ENCODE results near the gene SHC1.

DNA sequence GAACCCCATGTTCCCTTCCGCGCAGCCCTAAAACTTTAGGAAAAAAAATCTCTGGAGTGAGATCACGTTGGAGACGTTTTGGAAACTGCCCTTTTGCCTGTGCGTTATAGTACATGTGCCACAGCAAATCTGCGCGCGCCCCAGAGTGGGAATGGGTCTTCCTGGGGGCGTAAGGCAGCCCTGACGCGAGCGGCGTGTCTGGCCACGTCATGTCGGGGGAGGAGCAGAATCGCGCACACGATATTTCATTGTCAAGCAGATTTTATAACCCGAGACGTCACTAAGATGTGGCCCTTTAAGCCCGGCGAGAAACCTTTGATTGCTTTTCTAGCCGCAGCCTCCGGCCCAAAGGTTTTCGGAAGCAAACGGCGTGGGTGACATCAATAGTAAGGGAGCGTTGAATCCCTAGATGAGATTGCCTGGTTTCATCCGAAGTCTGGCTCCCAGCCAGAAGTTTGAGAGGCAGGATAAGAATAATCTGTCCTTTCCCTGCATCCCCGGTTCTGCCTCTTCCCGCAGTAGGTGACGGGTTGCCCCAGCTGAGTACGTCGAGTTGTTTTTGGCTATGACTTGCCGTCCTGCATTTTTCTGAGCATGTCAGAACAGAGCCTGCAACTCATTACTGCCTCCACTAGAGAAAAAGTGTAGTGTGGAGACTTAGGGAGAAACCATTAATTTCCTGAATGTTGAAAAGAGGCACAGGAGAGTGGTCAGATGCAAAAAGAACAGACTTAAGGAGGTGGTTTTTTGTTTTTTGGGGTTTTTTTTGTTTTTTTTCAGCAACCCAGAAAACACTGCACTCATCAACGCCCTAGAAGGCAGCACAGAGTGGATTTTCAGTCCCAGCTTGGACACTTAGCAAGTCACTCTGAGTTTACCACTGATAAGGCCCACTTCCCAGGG lies 33.2 kb downstream of the SHC1 start:
- TF ChIP-seq EZH2 (IDR thresholded peaks at IDR 0.05; ENCODE audit: low read length, unreplicated experiment) = no peak
- TF ChIP-seq, protein P1, sequence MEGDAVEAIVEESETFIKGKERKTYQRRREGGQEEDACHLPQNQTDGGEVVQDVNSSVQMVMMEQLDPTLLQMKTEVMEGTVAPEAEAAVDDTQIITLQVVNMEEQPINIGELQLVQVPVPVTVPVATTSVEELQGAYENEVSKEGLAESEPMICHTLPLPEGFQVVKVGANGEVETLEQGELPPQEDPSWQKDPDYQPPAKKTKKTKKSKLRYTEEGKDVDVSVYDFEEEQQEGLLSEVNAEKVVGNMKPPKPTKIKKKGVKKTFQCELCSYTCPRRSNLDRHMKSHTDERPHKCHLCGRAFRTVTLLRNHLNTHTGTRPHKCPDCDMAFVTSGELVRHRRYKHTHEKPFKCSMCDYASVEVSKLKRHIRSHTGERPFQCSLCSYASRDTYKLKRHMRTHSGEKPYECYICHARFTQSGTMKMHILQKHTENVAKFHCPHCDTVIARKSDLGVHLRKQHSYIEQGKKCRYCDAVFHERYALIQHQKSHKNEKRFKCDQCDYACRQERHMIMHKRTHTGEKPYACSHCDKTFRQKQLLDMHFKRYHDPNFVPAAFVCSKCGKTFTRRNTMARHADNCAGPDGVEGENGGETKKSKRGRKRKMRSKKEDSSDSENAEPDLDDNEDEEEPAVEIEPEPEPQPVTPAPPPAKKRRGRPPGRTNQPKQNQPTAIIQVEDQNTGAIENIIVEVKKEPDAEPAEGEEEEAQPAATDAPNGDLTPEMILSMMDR (conservative IDR thresholded peaks at IDR 0.05; ENCODE audit: low read depth, low read length) = peak; percentile 48; the same call in 1 of the 2 replicates
